Liver (tissue), 3 donors: Measurements from ENCODE around the gene ATP1A3.

ENCODE experiments used
- GABPA ChIP-seq, 2 donors: IDR thresholded peaks in 1 of 2; conservative IDR thresholded peaks in 1 of 2; 2 replicates each; pipeline ENCODE4 v1.6.1; 2016; ENCODE audit warnings: antibody characterized with exemption in 2 of 2, mild to moderate bottlenecking in 1 of 2, moderate library complexity in 1 of 2
- RAD21 ChIP-seq, 2 donors: IDR thresholded peaks; 2 replicates each; pipeline ENCODE4 v1.6.1; 2016; ENCODE audit warnings: antibody characterized with exemption in 2 of 2, mild to moderate bottlenecking in 2 of 2
- RXRA ChIP-seq, 2 donors: IDR thresholded peaks; 2 replicates each; pipeline ENCODE4 v1.6.1; 2017 to 2018; ENCODE audit warnings: antibody characterized with exemption in 2 of 2, mild to moderate bottlenecking in 1 of 2
- TAF1 ChIP-seq: conservative IDR thresholded peaks from 2 replicates; pipeline ENCODE4 v1.6.1; 2016; ENCODE audit warnings: antibody characterized with exemption, mild to moderate bottlenecking
- YY1 ChIP-seq: IDR thresholded peaks from 2 replicates; pipeline ENCODE4 v1.6.1; 2016; ENCODE audit warnings: antibody characterized with exemption, mild to moderate bottlenecking
- TF ChIP-seq, protein P1 (sequence below): fragments of 150-350 bp; IDR thresholded peaks from 2 replicates; pipeline ENCODE4 v1.5.1; 2017; ENCODE audit warnings: improper control_type of control experiment, low read depth, low read length; ENCODE audit not compliant: missing input control
- TF ChIP-seq, protein P2 (sequence below): IDR thresholded peaks from 2 replicates; pipeline ENCODE4 v1.6.1; 2016; ENCODE audit warnings: antibody characterized with exemption
- TF ChIP-seq, protein P3 (sequence below): IDR thresholded peaks from 2 replicates; pipeline ENCODE4 v1.6.1; 2016; ENCODE audit warnings: antibody characterized with exemption, mild to moderate bottlenecking
- TF ChIP-seq, protein P4 (sequence below): IDR thresholded peaks from 2 replicates; pipeline ENCODE4 v1.6.1; 2016; ENCODE audit warnings: antibody characterized with exemption
- donor health status: healthy.
- donor health status: healthy.

DNA sequence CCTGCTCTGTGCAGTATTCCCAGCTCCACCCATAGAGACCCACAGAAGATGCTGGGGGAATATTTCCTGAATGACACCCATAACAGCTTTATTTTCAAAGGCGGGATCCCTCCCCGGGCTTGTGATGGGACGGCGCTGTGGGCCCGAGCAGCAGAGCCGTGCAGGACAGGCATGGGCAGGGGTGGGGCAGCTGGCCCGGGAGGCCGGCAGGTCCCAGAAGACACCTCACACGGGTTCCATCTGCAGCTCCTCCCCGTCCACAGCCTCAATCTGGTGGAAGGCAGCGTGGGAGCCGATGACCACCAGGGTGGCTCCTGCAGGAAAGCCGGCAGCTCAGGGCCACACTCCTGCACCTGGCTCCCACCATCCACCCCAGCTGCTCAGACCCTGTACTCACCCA is 37.4 kb downstream of the ATP1A3 start:
- TF ChIP-seq, protein P1, sequence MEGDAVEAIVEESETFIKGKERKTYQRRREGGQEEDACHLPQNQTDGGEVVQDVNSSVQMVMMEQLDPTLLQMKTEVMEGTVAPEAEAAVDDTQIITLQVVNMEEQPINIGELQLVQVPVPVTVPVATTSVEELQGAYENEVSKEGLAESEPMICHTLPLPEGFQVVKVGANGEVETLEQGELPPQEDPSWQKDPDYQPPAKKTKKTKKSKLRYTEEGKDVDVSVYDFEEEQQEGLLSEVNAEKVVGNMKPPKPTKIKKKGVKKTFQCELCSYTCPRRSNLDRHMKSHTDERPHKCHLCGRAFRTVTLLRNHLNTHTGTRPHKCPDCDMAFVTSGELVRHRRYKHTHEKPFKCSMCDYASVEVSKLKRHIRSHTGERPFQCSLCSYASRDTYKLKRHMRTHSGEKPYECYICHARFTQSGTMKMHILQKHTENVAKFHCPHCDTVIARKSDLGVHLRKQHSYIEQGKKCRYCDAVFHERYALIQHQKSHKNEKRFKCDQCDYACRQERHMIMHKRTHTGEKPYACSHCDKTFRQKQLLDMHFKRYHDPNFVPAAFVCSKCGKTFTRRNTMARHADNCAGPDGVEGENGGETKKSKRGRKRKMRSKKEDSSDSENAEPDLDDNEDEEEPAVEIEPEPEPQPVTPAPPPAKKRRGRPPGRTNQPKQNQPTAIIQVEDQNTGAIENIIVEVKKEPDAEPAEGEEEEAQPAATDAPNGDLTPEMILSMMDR, result no peak
- TF ChIP-seq, protein P2, sequence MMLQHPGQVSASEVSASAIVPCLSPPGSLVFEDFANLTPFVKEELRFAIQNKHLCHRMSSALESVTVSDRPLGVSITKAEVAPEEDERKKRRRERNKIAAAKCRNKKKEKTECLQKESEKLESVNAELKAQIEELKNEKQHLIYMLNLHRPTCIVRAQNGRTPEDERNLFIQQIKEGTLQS, result no peak
- TF ChIP-seq GABPA (IDR thresholded peaks at IDR 0.05 in 1 of 2, conservative IDR thresholded peaks at IDR 0.05 in 1 of 2) (no peak), RAD21 (IDR thresholded peaks at IDR 0.05) (no peak), TAF1 (no peak), RXRA (IDR thresholded peaks at IDR 0.05) (no peak), YY1 (no peak)
- TF ChIP-seq, protein P3, sequence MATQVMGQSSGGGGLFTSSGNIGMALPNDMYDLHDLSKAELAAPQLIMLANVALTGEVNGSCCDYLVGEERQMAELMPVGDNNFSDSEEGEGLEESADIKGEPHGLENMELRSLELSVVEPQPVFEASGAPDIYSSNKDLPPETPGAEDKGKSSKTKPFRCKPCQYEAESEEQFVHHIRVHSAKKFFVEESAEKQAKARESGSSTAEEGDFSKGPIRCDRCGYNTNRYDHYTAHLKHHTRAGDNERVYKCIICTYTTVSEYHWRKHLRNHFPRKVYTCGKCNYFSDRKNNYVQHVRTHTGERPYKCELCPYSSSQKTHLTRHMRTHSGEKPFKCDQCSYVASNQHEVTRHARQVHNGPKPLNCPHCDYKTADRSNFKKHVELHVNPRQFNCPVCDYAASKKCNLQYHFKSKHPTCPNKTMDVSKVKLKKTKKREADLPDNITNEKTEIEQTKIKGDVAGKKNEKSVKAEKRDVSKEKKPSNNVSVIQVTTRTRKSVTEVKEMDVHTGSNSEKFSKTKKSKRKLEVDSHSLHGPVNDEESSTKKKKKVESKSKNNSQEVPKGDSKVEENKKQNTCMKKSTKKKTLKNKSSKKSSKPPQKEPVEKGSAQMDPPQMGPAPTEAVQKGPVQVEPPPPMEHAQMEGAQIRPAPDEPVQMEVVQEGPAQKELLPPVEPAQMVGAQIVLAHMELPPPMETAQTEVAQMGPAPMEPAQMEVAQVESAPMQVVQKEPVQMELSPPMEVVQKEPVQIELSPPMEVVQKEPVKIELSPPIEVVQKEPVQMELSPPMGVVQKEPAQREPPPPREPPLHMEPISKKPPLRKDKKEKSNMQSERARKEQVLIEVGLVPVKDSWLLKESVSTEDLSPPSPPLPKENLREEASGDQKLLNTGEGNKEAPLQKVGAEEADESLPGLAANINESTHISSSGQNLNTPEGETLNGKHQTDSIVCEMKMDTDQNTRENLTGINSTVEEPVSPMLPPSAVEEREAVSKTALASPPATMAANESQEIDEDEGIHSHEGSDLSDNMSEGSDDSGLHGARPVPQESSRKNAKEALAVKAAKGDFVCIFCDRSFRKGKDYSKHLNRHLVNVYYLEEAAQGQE, result no peak
- TF ChIP-seq, protein P4, sequence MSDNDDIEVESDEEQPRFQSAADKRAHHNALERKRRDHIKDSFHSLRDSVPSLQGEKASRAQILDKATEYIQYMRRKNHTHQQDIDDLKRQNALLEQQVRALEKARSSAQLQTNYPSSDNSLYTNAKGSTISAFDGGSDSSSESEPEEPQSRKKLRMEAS, result no peak
